DMS79 treated with DMSO at 0.1 percent for 48 hours (cell line): ENCODE data around the gene TRAPPC11.

Source experiments
- DNase-seq: peaks from one replicate; lab custom pipeline; 2025; lab: John Stamatoyannopoulos, UW

Gene TRAPPC11

GRCh38 chr4:183758061-183758757, 99.1 kb downstream of the TRAPPC11 start:
- no peak for DNase-seq

- no peak for DNase-seq
Measured at GRCh38 chr4:183758758-183759447, 99.8 kb downstream of the TRAPPC11 start.

GRCh38 chr4:183760326-183760725, 101.2 kb downstream of the TRAPPC11 start:
- no peak for DNase-seq
